Caco-2 (cell line): ENCODE measurements around the gene PCARE. TPM values are rescaled to one million over a fixed set of nuclear protein-coding genes. Genes with fewer than 3 reads are reported as not detected.

Source experiments
- BruUV-seq: library from RNA; stranded (reverse); fragments of 400-500 nt; replicated peaks from 2 replicates; lab custom pipeline; 2021; lab: Mats Ljungman, UMichigan
- CTCF ChIA-PET: fragments of 300-600 bp; sonication (Branson Sonifier 250); formaldehyde crosslinking; loops from one replicate; lab custom pipeline; 2022; ENCODE audit warnings: antibody characterized with exemption; lab: Charles Lee
- POLR2A ChIA-PET: fragments of 300-600 bp; sonication (Branson Sonifier 250); formaldehyde crosslinking; loops from one replicate; lab custom pipeline; 2022; ENCODE audit warnings: antibody characterized with exemption; lab: Charles Lee
- DNase-seq, 2 experiments: peaks; one replicate each; pipeline versions ENCODE4 v3.0.0 to v3.0.0-alpha.2; 2020 to 2022
- H3K27me3 ChIP-seq: replicated peaks from 2 replicates; pipeline ENCODE4 v1.6.0; 2011; ENCODE audit warnings: low read length; ENCODE audit not compliant: control insufficient read depth, insufficient read depth
- H3K36me3 ChIP-seq: 2 replicates; pipeline ENCODE4 v1.5.1; 2011; ENCODE audit warnings: low read length; ENCODE audit not compliant: control insufficient read depth, insufficient read depth
- H3K4me1 ChIP-seq: fragments of 250-450 bp; sonication (Bioruptor Pico); 2 replicates; pipeline ENCODE4 v1.5.1; 2020; ENCODE audit warnings: mild to moderate bottlenecking
- H3K4me3 ChIP-seq: 2 replicates; pipeline ENCODE4 v1.5.1; 2011; ENCODE audit warnings: low read depth, mild to moderate bottlenecking, control low read depth, low read length
- H3K9me3 ChIP-seq: fragments of 250-450 bp; sonication (Bioruptor Pico); 2 replicates; pipeline ENCODE4 v1.5.1; 2020; ENCODE audit warnings: mild to moderate bottlenecking, moderate library complexity
- H3K27ac Mint-ChIP-seq: one replicate; pipeline ENCODE4 v1.8.0; 2022; ENCODE audit warnings: mixed read lengths; ENCODE audit not compliant: unreplicated experiment
- H3K27me3 Mint-ChIP-seq: one replicate; pipeline ENCODE4 v1.8.0; 2022; ENCODE audit warnings: mixed read lengths; ENCODE audit not compliant: insufficient read depth, unreplicated experiment
- H3K36me3 Mint-ChIP-seq: one replicate; pipeline ENCODE4 v1.8.0; 2022; ENCODE audit warnings: mild to moderate bottlenecking, mixed read lengths; ENCODE audit not compliant: insufficient read depth, unreplicated experiment
- H3K4me1 Mint-ChIP-seq: one replicate; pipeline ENCODE4 v1.8.0; 2022; ENCODE audit warnings: low read depth, mixed read lengths; ENCODE audit not compliant: unreplicated experiment
- H3K4me3 Mint-ChIP-seq: one replicate; pipeline ENCODE4 v1.8.0; 2022; ENCODE audit warnings: mild to moderate bottlenecking, moderate library complexity, mixed read lengths; ENCODE audit not compliant: unreplicated experiment
- H3K9me3 Mint-ChIP-seq: one replicate; pipeline ENCODE4 v1.8.0; 2022; ENCODE audit warnings: mixed read lengths; ENCODE audit not compliant: unreplicated experiment
- intact Hi-C: fragments of 100-400 bp; cut with micrococcal nuclease; formaldehyde crosslinking; loops from one replicate; pipeline ENCODE4 v1.10.0; 2022; ENCODE audit not compliant: unreplicated experiment
- total RNA-seq: library from RNA; stranded (reverse); gene quantifications from 2 replicates; pipeline ENCODE4 v1.2.3, GENCODE V29; 2022
- TF ChIP-seq, protein P1 (sequence below), 2 experiments: fragments of 200-600 bp in 1 of 2; IDR thresholded peaks; 1 replicate in 1 of 2; 2 replicates in 1 of 2; pipeline versions ENCODE4 v1.5.1 to v1.8.0; 2011 to 2022; ENCODE audit warnings: antibody characterized with exemption in 1 of 2, control low read depth in 1 of 2, inconsistent platforms in 1 of 2, low read depth in 1 of 2, low read length in 1 of 2, mild to moderate bottlenecking in 1 of 2, moderate library complexity in 1 of 2; ENCODE audit not compliant: insufficient read depth in 1 of 2, severe bottlenecking in 1 of 2, unreplicated experiment in 1 of 2

PCARE gene
- total RNA-seq, 1 experiment from 2014 or later = not detected

GRCh38 chr2:29071032-29071975, 3.0 kb downstream of the PCARE start:
- no peaks in the 10 kb centered on the region for H3K9me3 ChIP-seq
- H3K27ac Mint-ChIP-seq = no peak overlapping the region
- H3K4me1 Mint-ChIP-seq = no peaks in the 10 kb centered on the region
- POLR2A ChIA-PET = interaction anchor here (0.6 kb wide), 1 partner anchor 31 kb away, joined by 3 read pairs; no protein-coding TSS in a partner anchor
- intact Hi-C loops = no loop called here
- no peaks in the 10 kb centered on the region for H3K27me3 ChIP-seq
- no peaks in the 10 kb centered on the region for H3K36me3 Mint-ChIP-seq
- H3K36me3 ChIP-seq = no peaks in the 10 kb centered on the region
- no peaks in the 10 kb centered on the region for H3K27me3 Mint-ChIP-seq
- no peaks in the 10 kb centered on the region for H3K9me3 Mint-ChIP-seq
- no peaks in the 10 kb centered on the region for H3K4me1 ChIP-seq
- CTCF ChIA-PET = no interaction called here
- H3K4me3 ChIP-seq = no peak overlapping the region
- DNase-seq = no peak
- H3K4me3 Mint-ChIP-seq = no peak overlapping the region
- BruUV-seq = no TSS peak
- TF ChIP-seq, protein P1, sequence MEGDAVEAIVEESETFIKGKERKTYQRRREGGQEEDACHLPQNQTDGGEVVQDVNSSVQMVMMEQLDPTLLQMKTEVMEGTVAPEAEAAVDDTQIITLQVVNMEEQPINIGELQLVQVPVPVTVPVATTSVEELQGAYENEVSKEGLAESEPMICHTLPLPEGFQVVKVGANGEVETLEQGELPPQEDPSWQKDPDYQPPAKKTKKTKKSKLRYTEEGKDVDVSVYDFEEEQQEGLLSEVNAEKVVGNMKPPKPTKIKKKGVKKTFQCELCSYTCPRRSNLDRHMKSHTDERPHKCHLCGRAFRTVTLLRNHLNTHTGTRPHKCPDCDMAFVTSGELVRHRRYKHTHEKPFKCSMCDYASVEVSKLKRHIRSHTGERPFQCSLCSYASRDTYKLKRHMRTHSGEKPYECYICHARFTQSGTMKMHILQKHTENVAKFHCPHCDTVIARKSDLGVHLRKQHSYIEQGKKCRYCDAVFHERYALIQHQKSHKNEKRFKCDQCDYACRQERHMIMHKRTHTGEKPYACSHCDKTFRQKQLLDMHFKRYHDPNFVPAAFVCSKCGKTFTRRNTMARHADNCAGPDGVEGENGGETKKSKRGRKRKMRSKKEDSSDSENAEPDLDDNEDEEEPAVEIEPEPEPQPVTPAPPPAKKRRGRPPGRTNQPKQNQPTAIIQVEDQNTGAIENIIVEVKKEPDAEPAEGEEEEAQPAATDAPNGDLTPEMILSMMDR (IDR thresholded peaks at IDR 0.05; ENCODE audit: insufficient read depth in 1 of 2, low read depth in 1 of 2, low read length in 1 of 2, severe bottlenecking in 1 of 2, unreplicated experiment in 1 of 2) = no peak

DNA sequence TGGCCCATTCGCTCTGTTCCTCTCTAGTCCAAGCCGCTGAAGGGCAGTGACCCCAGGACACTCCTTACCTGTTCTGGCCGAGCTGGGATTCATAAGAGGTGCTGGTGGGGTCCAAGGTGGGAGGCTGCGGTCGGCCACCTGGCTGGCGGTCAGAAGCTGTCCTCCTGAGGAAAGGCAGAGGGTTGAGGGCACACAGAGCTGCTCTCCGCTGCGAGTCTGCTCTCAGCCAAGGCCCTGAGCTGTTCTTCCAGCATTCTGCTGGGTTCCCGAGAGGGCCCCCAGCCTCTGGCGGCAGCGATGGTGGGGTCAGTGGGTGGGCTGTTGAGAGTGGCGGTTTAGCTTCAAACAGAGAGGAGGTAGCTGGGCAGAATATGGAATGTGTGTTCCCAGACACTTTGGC, 3.8 kb downstream of the PCARE start:
- CTCF ChIA-PET = no interaction called here

DNA sequence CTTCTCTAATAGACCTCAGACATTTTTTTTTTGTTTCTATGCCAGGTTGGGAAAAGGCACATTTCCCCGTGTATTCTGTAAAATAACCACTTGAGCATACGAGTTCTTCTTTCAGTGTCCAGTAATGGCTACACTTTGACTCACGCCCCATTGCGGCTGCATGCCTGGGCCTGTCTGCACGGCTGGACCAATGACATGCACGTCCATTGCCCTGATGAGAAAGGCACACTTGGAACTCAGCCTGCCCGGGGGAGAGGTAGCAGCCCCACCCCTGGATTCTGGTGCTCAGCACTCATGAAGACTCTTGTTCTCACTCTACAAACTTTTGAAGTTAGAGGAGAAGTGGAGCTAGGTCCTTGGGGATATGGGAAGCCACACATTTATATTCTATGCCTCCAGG, 5.8 kb downstream of the PCARE start:
- ChIA-PET CTCF (interaction anchor here (1.2 kb wide), 1 partner anchor 140 kb away, joined by 3 read pairs; no protein-coding TSS in a partner anchor), POLR2A (no interaction called here)
- Mint-ChIP-seq H3K4me1 (peaks cover 11% of the 10 kb centered on the region), H3K36me3 (no peaks in the 10 kb centered on the region), H3K4me3 (no peak overlapping the region), H3K9me3 (no peaks in the 10 kb centered on the region), H3K27ac (no peak overlapping the region), H3K27me3 (no peaks in the 10 kb centered on the region)
- H3K9me3 ChIP-seq = no peaks in the 10 kb centered on the region
- no TSS peak for BruUV-seq
- TF ChIP-seq, protein P1 (IDR thresholded peaks at IDR 0.05; ENCODE audit: insufficient read depth in 1 of 2, low read depth in 1 of 2, low read length in 1 of 2, severe bottlenecking in 1 of 2, unreplicated experiment in 1 of 2) = no peak
- H3K4me3 ChIP-seq = no peak overlapping the region
- peaks cover 12% of the 10 kb centered on the region for H3K4me1 ChIP-seq
- no peak for DNase-seq
- H3K36me3 ChIP-seq = no peaks in the 10 kb centered on the region
- intact Hi-C loops = no loop called here
- no peaks in the 10 kb centered on the region for H3K27me3 ChIP-seq

More for the DNA sequence above, 3.8 kb downstream of the PCARE start:
- TF ChIP-seq, protein P1 (IDR thresholded peaks at IDR 0.05; ENCODE audit: insufficient read depth in 1 of 2, low read depth in 1 of 2, low read length in 1 of 2, severe bottlenecking in 1 of 2, unreplicated experiment in 1 of 2) = no peak
- intact Hi-C loops = no loop called here
- no peaks in the 10 kb centered on the region for H3K4me1 ChIP-seq
- DNase-seq = no peak
- no peak overlapping the region for H3K27ac Mint-ChIP-seq
- no peaks in the 10 kb centered on the region for H3K9me3 ChIP-seq
- no peaks in the 10 kb centered on the region for H3K27me3 ChIP-seq
- no peaks in the 10 kb centered on the region for H3K36me3 ChIP-seq
- BruUV-seq = no TSS peak
- no peaks in the 10 kb centered on the region for H3K27me3 Mint-ChIP-seq
- H3K4me3 ChIP-seq = no peak overlapping the region
- H3K36me3 Mint-ChIP-seq = no peaks in the 10 kb centered on the region
- H3K9me3 Mint-ChIP-seq = no peaks in the 10 kb centered on the region
- POLR2A ChIA-PET = no interaction called here
- H3K4me3 Mint-ChIP-seq = no peak overlapping the region
- no peaks in the 10 kb centered on the region for H3K4me1 Mint-ChIP-seq
